Measurements from ENCODE around the gene SLC25A4. TPM values are rescaled to one million over a fixed set of nuclear protein-coding genes. Genes with fewer than 3 reads are reported as not detected.
"Not testable (repeated sequence)": the region's sequence is repeated elsewhere in the genome, so short reads cannot be mapped to it uniquely, and the experiment has no call there.

The SLC25A4 gene
- total RNA-seq, 3 donors from 2014 or later (not counting 1 experiment from before 2014, with no cell fraction given) = 5.6 to 8.2 (median 7.5) TPM

- Mint-ChIP-seq H3K4me3 (no peak overlapping the region), H3K9me3 (no peaks in the 10 kb centered on the region), H3K27me3 (ENCODE audit: low read depth in 2 of 2) (peaks cover 29 to 32% of the 10 kb centered on the region in 2 donors), H3K36me3 (no peaks in the 10 kb centered on the region), H3K27ac (no peak overlapping the region), H3K4me1 (no peaks in the 10 kb centered on the region)
- Histone ChIP-seq H3K27ac (ENCODE audit: low read length) (no peak overlapping the region), H3K9me3 (ENCODE audit: control insufficient read depth, insufficient read depth, low read length) (no peaks in the 10 kb centered on the region), H3K36me3 (ENCODE audit: control insufficient read depth, insufficient read depth, low read length) (no peaks in the 10 kb centered on the region), H3K4me3 (ENCODE audit: low read length) (no peak overlapping the region), H3K4me1 (ENCODE audit: control insufficient read depth, insufficient read depth, low read length) (no peaks in the 10 kb centered on the region), H3K27me3 (ENCODE audit: control insufficient read depth, insufficient read depth, low read length) (no peaks in the 10 kb centered on the region)
- ATAC-seq (no peak), DNase-seq (no peak)
- intact Hi-C loops (cut with micrococcal nuclease) = no loop called here
- TF ChIP-seq CTCF (IDR thresholded peaks at IDR 0.05) = no peak
- 87% methylated on average over 5 of the region's 7 CpGs for WGBS (ENCODE audit: insufficient coverage)
Observed at GRCh38 chr4:185117300-185117934, 25.6 kb upstream of the SLC25A4 start.

GRCh38 chr4:185118876-185119275 is 24.2 kb upstream of the SLC25A4 start:
- intact Hi-C loops (cut with micrococcal nuclease) = no loop called here
- H3K4me1 ChIP-seq (ENCODE audit: control insufficient read depth, insufficient read depth, low read length) = no peaks in the 10 kb centered on the region
- no peaks in the 10 kb centered on the region for H3K27me3 ChIP-seq (ENCODE audit: control insufficient read depth, insufficient read depth, low read length)
- Mint-ChIP-seq H3K27ac (no peak overlapping the region), H3K4me3 (no peak overlapping the region), H3K4me1 (no peaks in the 10 kb centered on the region), H3K36me3 (no peaks in the 10 kb centered on the region), H3K9me3 (no peaks in the 10 kb centered on the region), H3K27me3 (ENCODE audit: low read depth in 2 of 2) (peaks cover 35 to 38% of the 10 kb centered on the region in 2 donors)
- no peaks in the 10 kb centered on the region for H3K36me3 ChIP-seq (ENCODE audit: control insufficient read depth, insufficient read depth, low read length)
- WGBS (ENCODE audit: insufficient coverage) = 95% methylated on average over 7 of the region's 7 CpGs
- no peak overlapping the region for H3K27ac ChIP-seq (ENCODE audit: low read length)
- no peaks in the 10 kb centered on the region for H3K9me3 ChIP-seq (ENCODE audit: control insufficient read depth, insufficient read depth, low read length)
- ATAC-seq (no peak), DNase-seq (no peak)
- H3K4me3 ChIP-seq (ENCODE audit: low read length) = no peak overlapping the region
- TF ChIP-seq CTCF (IDR thresholded peaks at IDR 0.05) = no peak

GRCh38 chr4:185119467-185119866 is 23.6 kb upstream of the SLC25A4 start:
- H3K4me1 ChIP-seq (ENCODE audit: control insufficient read depth, insufficient read depth, low read length); H3K9me3 ChIP-seq (ENCODE audit: control insufficient read depth, insufficient read depth, low read length); H3K4me3 Mint-ChIP-seq; H3K27me3 ChIP-seq (ENCODE audit: control insufficient read depth, insufficient read depth, low read length); DNase-seq; ATAC-seq; H3K27ac Mint-ChIP-seq; intact Hi-C loops (cut with micrococcal nuclease); H3K36me3 Mint-ChIP-seq; H3K9me3 Mint-ChIP-seq; H3K4me1 Mint-ChIP-seq; H3K27ac ChIP-seq (ENCODE audit: low read length); H3K36me3 ChIP-seq (ENCODE audit: control insufficient read depth, insufficient read depth, low read length); H3K4me3 ChIP-seq (ENCODE audit: low read length): not testable (repeated sequence)
- peaks cover 36 to 37% of the 10 kb centered on the region in 2 donors for H3K27me3 Mint-ChIP-seq (ENCODE audit: low read depth in 2 of 2)
- 98% methylated on average over 4 of the region's 5 CpGs for WGBS (ENCODE audit: insufficient coverage)

GRCh38 chr4:185119927-185120630 is 23.0 kb upstream of the SLC25A4 start:
- intact Hi-C loops (cut with micrococcal nuclease) = no loop called here
- Mint-ChIP-seq H3K9me3 (no peaks in the 10 kb centered on the region), H3K36me3 (no peaks in the 10 kb centered on the region), H3K4me1 (no peaks in the 10 kb centered on the region), H3K4me3 (no peak overlapping the region), H3K27ac (no peak overlapping the region), H3K27me3 (ENCODE audit: low read depth in 2 of 2) (peaks cover 38 to 42% of the 10 kb centered on the region in 2 donors)
- no peak for TF ChIP-seq CTCF (IDR thresholded peaks at IDR 0.05)
- 70% methylated on average over 2 of the region's 3 CpGs for WGBS (ENCODE audit: insufficient coverage)
- ATAC-seq (no peak), DNase-seq (no peak)
- Histone ChIP-seq H3K36me3 (ENCODE audit: control insufficient read depth, insufficient read depth, low read length) (no peaks in the 10 kb centered on the region), H3K4me1 (ENCODE audit: control insufficient read depth, insufficient read depth, low read length) (no peaks in the 10 kb centered on the region), H3K27me3 (ENCODE audit: control insufficient read depth, insufficient read depth, low read length) (peaks cover 4% of the 10 kb centered on the region), H3K27ac (ENCODE audit: low read length) (no peak overlapping the region), H3K9me3 (ENCODE audit: control insufficient read depth, insufficient read depth, low read length) (no peaks in the 10 kb centered on the region), H3K4me3 (ENCODE audit: low read length) (no peak overlapping the region)

All from natural killer cell (primary cell).